Measurements from ENCODE around the gene PTCH2. TPM values are rescaled to one million over a fixed set of nuclear protein-coding genes. Genes with fewer than 3 reads are reported as not detected.

The PTCH2 gene
- total and polyA plus RNA-seq, 2 of the 13 experiments (the other 11 are each of a cell fraction or from before 2014, with no cell fraction given) = 0.60 to 1.5 TPM

DNA sequence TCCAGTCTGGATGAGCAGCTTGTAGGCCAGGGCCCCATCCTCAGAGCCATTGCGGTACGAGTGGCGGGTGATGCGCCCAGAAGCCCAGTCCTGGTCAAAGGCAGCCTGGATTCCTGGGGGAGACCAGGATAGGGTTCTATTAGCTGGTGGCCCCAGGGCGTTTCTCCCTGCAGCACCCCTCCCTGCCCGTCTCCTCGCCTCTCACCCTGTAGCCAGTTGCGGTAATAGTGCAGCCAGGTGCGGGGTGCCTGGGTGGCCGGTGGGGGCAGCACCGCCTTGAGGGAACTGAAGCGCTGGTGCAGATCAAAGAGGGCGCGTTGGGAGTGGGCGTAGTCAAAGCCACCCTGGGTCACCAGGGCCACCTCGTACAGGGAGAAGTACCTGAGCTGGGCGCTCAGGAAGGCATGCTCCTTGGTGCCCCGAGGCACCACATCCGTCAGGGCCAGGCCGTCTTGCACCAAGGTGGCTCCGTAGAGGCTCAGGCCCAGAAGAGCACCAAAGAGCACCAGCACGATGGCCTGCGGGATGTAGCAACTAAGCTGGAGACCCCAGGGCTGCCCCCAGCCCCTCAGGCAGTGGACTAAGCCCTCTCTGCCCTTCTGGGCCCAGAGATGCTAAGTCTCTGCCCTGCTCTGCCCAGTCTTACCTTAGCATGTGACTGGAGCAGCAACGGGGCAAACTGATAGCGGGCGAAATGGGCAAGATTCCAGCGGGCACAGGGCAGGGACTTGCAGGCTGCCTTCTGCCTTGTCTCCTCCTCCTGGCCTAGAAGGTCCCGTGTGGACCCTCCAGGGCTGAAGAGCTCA lies 15.7 kb downstream of the PTCH2 start (continued):
- TF ChIP-seq RXRB (CRISPR knock-in tag; IDR thresholded peaks at IDR 0.05; ENCODE audit: borderline replicate concordance) (peak; percentile 71; the same call in 1 of the 2 replicates), GATAD1 (CRISPR knock-in tag; IDR thresholded peaks at IDR 0.05) (no peak), ARHGAP35 (CRISPR knock-in tag; IDR thresholded peaks at IDR 0.05; ENCODE audit: borderline replicate concordance) (no peak), ZNF567 (CRISPR knock-in tag; IDR thresholded peaks at IDR 0.05; ENCODE audit: borderline replicate concordance) (no peak), ZNF615 (CRISPR knock-in tag; IDR thresholded peaks at IDR 0.05; ENCODE audit: borderline replicate concordance) (no peak), CCDC6 (CRISPR knock-in tag; IDR thresholded peaks at IDR 0.05) (no peak), NFRKB (IDR thresholded peaks at IDR 0.05) (no peak), ZNF329 (CRISPR knock-in tag; IDR thresholded peaks at IDR 0.05; ENCODE audit: low read depth) (no peak), MTA1 (CRISPR knock-in tag; IDR thresholded peaks at IDR 0.05; ENCODE audit: borderline replicate concordance) (no peak), SALL1 (CRISPR knock-in tag; IDR thresholded peaks at IDR 0.05) (peak; percentile 57; the same call in 1 of the 2 replicates), ATF7-NPFF (CRISPR knock-in tag; IDR thresholded peaks at IDR 0.05; ENCODE audit: low read depth) (peak; percentile 65; the same call in 1 of the 2 replicates), ZNF10 (CRISPR knock-in tag; IDR thresholded peaks at IDR 0.05; ENCODE audit: borderline replicate concordance, low read depth) (no peak), EEA1 (CRISPR knock-in tag; IDR thresholded peaks at IDR 0.05; ENCODE audit: borderline replicate concordance) (0 out of 2 replicates have a peak, but pooled peaks have one; percentile 15)
- TF ChIP-seq, protein P1, sequence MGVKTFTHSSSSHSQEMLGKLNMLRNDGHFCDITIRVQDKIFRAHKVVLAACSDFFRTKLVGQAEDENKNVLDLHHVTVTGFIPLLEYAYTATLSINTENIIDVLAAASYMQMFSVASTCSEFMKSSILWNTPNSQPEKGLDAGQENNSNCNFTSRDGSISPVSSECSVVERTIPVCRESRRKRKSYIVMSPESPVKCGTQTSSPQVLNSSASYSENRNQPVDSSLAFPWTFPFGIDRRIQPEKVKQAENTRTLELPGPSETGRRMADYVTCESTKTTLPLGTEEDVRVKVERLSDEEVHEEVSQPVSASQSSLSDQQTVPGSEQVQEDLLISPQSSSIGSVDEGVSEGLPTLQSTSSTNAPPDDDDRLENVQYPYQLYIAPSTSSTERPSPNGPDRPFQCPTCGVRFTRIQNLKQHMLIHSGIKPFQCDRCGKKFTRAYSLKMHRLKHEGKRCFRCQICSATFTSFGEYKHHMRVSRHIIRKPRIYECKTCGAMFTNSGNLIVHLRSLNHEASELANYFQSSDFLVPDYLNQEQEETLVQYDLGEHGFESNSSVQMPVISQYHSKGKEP (CRISPR knock-in tag; IDR thresholded peaks at IDR 0.05) = no peak
- TF ChIP-seq, protein P2, sequence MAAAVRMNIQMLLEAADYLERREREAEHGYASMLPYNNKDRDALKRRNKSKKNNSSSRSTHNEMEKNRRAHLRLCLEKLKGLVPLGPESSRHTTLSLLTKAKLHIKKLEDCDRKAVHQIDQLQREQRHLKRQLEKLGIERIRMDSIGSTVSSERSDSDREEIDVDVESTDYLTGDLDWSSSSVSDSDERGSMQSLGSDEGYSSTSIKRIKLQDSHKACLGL (CRISPR knock-in tag; IDR thresholded peaks at IDR 0.05) = peak; percentile 65; the same call in 1 of the 2 replicates
- TF ChIP-seq, protein P3, sequence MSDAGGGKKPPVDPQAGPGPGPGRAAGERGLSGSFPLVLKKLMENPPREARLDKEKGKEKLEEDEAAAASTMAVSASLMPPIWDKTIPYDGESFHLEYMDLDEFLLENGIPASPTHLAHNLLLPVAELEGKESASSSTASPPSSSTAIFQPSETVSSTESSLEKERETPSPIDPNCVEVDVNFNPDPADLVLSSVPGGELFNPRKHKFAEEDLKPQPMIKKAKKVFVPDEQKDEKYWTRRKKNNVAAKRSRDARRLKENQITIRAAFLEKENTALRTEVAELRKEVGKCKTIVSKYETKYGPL (CRISPR knock-in tag; IDR thresholded peaks at IDR 0.05) = no peak
- TF ChIP-seq, protein P4, sequence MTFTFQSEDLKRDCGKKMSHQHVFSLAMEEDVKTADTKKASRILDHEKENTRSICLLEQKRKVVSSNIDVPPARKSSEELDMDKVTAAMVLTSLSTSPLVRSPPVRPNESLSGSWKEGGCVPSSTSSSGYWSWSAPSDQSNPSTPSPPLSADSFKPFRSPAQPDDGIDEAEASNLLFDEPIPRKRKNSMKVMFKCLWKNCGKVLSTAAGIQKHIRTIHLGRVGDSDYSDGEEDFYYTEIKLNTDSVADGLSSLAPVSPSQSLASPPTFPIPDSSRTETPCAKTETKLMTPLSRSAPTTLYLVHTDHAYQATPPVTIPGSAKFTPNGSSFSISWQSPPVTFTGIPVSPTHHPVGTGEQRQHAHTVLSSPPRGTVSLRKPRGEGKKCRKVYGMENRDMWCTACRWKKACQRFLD (CRISPR knock-in tag; IDR thresholded peaks at IDR 0.05; ENCODE audit: borderline replicate concordance) = no peak
- TF ChIP-seq, protein P5, sequence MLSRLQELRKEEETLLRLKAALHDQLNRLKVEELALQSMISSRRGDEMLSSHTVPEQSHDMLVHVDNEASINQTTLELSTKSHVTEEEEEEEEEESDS (CRISPR knock-in tag; IDR thresholded peaks at IDR 0.05; ENCODE audit: borderline replicate concordance) = no peak

Data from HepG2 (cell line).